Activated B cell treated with CpG ODN at 0.5 μM for 24 hours (primary cell): ENCODE measurements around the gene PRKCG. TPM values are rescaled to one million over a fixed set of nuclear protein-coding genes. Genes with fewer than 3 reads are reported as not detected.

ENCODE experiments used
- ATAC-seq: fragments of 200-7000 bp; cut with Tn5 transposase; one replicate; pipeline ENCODE4 v1.10.0; 2021; ENCODE audit warnings: low read depth, mild to moderate bottlenecking, moderate library complexity
- CTCF ChIA-PET: fragments of 350-600 bp; sonication (Branson Sonifier 250); formaldehyde crosslinking; loops from one replicate; lab custom pipeline; 2021; ENCODE audit warnings: antibody characterized with exemption; lab: Charles Lee
- POLR2A ChIA-PET: fragments of 350-600 bp; sonication (Branson Sonifier 250); formaldehyde crosslinking; loops from one replicate; lab custom pipeline; 2021; ENCODE audit warnings: antibody characterized with exemption; lab: Charles Lee
- DNase-seq: peaks from one replicate; pipeline ENCODE4 v3.0.0; 2022
- H3K27ac Mint-ChIP-seq: one replicate; pipeline ENCODE4 v1.8.0; 2020; ENCODE audit warnings: mixed read lengths
- H3K27me3 Mint-ChIP-seq: one replicate; pipeline ENCODE4 v1.8.0; 2021; ENCODE audit warnings: mixed read lengths
- H3K36me3 Mint-ChIP-seq: one replicate; pipeline ENCODE4 v1.8.0; 2021; ENCODE audit warnings: low read depth, mixed read lengths
- H3K4me1 Mint-ChIP-seq: one replicate; pipeline ENCODE4 v1.8.0; 2021; ENCODE audit warnings: mixed read lengths
- H3K4me3 Mint-ChIP-seq: one replicate; pipeline ENCODE4 v1.8.0; 2020; ENCODE audit warnings: mild to moderate bottlenecking, mixed read lengths
- H3K9me3 Mint-ChIP-seq: one replicate; pipeline ENCODE4 v1.8.0; 2020; ENCODE audit warnings: mixed read lengths
- intact Hi-C: fragments of 100-400 bp; cut with micrococcal nuclease; formaldehyde crosslinking; loops from one replicate; pipeline ENCODE4 v1.15.1; 2024
- total RNA-seq: library from RNA; stranded (reverse); gene quantifications from 2 replicates; pipeline ENCODE4 v1.2.3, GENCODE V29; 2022
- TF ChIP-seq, protein P1 (sequence below): fragments of 200-600 bp; IDR thresholded peaks from one replicate; pipeline ENCODE4 v1.8.0; 2022; ENCODE audit warnings: antibody characterized with exemption, mild to moderate bottlenecking

PRKCG gene
- total RNA-seq, 1 donor from 2014 or later: not detected

DNA sequence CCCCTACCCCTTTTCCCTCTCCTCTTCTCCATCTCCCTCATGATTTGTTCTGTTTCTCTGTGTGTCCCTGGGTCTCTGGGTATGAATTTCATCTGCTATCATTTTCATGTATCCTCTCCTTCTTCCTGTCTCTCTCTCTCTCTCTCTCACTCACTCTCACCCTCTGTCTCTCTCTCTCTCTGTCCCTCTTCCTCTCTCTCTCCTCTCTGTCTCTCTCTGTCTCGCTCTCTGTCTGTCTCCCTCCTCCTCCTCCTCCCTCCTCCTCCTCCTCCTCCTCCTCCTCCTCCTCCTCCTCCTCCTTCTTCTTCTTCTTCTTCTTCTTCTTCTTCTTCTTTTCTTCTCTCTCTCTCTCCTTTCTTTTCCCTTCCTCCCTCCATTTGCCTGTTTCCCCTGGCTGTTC is 23.8 kb downstream of the PRKCG start:
- ChIA-PET POLR2A (no interaction called here), CTCF (no interaction called here)
- DNase-seq (no peak), ATAC-seq (no peak)
- H3K36me3 Mint-ChIP-seq: no peaks in the 10 kb centered on the region
- peaks cover 63% of the 10 kb centered on the region for H3K27me3 Mint-ChIP-seq
- H3K27ac Mint-ChIP-seq: no peak overlapping the region
- intact Hi-C loops: loop anchor here (2.0 kb wide), 1 partner anchor 63 kb away; no protein-coding TSS in a partner anchor
- no peaks in the 10 kb centered on the region for H3K9me3 Mint-ChIP-seq
- no peak overlapping the region for H3K4me3 Mint-ChIP-seq
- TF ChIP-seq, protein P1, sequence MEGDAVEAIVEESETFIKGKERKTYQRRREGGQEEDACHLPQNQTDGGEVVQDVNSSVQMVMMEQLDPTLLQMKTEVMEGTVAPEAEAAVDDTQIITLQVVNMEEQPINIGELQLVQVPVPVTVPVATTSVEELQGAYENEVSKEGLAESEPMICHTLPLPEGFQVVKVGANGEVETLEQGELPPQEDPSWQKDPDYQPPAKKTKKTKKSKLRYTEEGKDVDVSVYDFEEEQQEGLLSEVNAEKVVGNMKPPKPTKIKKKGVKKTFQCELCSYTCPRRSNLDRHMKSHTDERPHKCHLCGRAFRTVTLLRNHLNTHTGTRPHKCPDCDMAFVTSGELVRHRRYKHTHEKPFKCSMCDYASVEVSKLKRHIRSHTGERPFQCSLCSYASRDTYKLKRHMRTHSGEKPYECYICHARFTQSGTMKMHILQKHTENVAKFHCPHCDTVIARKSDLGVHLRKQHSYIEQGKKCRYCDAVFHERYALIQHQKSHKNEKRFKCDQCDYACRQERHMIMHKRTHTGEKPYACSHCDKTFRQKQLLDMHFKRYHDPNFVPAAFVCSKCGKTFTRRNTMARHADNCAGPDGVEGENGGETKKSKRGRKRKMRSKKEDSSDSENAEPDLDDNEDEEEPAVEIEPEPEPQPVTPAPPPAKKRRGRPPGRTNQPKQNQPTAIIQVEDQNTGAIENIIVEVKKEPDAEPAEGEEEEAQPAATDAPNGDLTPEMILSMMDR: no peak
- H3K4me1 Mint-ChIP-seq: peaks cover 23% of the 10 kb centered on the region

DNA sequence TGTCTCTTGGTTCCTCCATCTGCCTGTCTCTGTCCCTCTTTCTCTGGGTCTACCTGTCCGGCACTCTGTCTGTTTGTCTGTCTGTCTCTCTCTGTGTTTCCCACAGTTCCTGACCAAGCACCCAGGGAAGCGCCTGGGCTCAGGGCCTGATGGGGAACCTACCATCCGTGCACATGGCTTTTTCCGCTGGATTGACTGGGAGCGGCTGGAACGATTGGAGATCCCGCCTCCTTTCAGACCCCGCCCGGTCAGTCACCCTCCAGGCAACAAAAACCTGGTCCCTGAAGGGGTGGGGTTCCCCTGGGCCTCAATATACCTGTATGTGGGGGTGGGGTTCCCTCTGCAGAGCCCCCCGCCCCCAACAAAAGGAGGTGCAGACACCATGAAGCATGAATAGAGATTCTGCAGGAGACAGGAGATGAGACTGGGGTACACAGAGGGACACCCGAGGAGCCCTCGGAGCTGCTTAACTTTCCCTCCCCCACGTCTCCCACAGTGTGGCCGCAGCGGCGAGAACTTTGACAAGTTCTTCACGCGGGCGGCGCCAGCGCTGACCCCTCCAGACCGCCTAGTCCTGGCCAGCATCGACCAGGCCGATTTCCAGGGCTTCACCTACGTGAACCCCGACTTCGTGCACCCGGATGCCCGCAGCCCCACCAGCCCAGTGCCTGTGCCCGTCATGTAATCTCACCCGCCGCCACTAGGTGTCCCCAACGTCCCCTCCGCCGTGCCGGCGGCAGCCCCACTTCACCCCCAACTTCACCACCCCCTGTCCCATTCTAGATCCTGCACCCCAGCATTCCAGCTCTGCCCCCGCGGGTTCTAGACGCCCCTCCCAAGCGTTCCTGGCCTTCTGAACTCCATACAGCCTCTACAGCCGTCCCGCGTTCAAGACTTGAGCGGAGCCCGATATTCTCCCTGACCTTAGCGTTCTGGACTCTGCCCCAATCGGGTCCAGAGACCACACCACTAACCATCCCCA is 24.5 kb downstream of the PRKCG start:
- no peaks in the 10 kb centered on the region for H3K36me3 Mint-ChIP-seq
- TF ChIP-seq, protein P1: no peak
- intact Hi-C loops: loop anchor here (2.0 kb wide), 1 partner anchor 64 kb away; no protein-coding TSS in a partner anchor
- ATAC-seq (peak; percentile 67), DNase-seq (peak; percentile 57)
- H3K9me3 Mint-ChIP-seq: no peaks in the 10 kb centered on the region
- ChIA-PET CTCF (no interaction called here), POLR2A (no interaction called here)
- H3K27ac Mint-ChIP-seq: no peak overlapping the region
- no peak overlapping the region for H3K4me3 Mint-ChIP-seq
- peaks cover 66% of the 10 kb centered on the region for H3K27me3 Mint-ChIP-seq
- peaks cover 23% of the 10 kb centered on the region for H3K4me1 Mint-ChIP-seq

DNA sequence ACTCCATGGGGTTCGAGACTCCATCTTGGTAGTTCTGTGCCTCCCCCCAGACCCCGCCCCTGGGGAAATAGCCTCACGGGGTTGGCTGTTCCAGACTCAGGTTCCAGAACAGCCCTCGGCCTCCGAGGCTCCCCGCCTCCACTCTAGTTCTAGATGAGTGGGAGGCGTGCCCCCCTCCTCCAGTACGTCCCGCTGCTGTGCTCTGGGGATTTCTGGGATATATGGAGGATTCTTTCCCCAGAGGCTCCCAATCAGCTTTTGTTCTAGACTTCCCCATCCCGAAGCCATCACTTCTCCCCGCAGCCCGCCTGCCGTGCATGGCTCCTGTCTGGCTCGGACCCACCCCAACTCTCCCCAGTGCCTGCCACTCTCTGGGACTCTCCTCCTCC is 25.2 kb downstream of the PRKCG start:
- CTCF ChIA-PET: no interaction called here
- Mint-ChIP-seq H3K4me1 (peaks cover 23% of the 10 kb centered on the region), H3K9me3 (no peaks in the 10 kb centered on the region), H3K27ac (no peak overlapping the region), H3K4me3 (no peak overlapping the region), H3K27me3 (peaks cover 73% of the 10 kb centered on the region), H3K36me3 (no peaks in the 10 kb centered on the region)
- DNase-seq (no peak), ATAC-seq (no peak)
- POLR2A ChIA-PET: no interaction called here
- TF ChIP-seq, protein P1: no peak
- intact Hi-C loops: loop anchor here (2.0 kb wide), 1 partner anchor 64 kb away; no protein-coding TSS in a partner anchor

DNA sequence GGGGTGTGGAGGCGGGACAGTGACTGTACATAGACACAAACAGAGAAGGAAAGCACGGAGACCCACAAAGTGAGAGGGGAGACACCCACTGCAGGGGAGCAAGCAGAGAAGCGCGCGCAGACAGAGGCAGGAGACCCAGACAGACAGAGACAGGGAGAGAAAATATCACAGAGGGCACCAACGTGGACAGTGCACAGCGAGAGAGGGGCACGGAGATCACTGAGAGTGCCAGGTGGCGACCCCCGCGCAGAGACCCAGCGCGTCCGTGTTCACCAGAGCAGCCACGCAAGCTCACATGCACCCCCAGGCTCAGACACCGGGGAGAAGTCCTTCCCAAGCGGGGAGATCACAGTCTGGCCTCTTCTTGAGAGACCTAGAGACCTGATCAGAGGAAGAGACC is 25.7 kb downstream of the PRKCG start:
- TF ChIP-seq, protein P1: no peak
- H3K4me3 Mint-ChIP-seq: peak overlapping the region; percentile 24
- no peaks in the 10 kb centered on the region for H3K36me3 Mint-ChIP-seq
- ChIA-PET CTCF (no interaction called here), POLR2A (no interaction called here)
- intact Hi-C loops: loop anchor here (2.0 kb wide), 1 partner anchor 65 kb away; no protein-coding TSS in a partner anchor
- H3K27me3 Mint-ChIP-seq: peaks cover 72% of the 10 kb centered on the region
- peaks cover 23% of the 10 kb centered on the region for H3K4me1 Mint-ChIP-seq
- ATAC-seq (no peak), DNase-seq (no peak)
- no peak overlapping the region for H3K27ac Mint-ChIP-seq
- no peaks in the 10 kb centered on the region for H3K9me3 Mint-ChIP-seq
